ENCODE measurements around the gene SLC9A9.

Gene SLC9A9

GRCh38 chr3:143218166-143218835 lies 630.0 kb downstream of the SLC9A9 start:
- Histone ChIP-seq H3K4me3 (ENCODE audit: low read depth, low read length) (no peak overlapping the region), H3K4me1 (0 out of 2 replicates have a peak, but pooled peaks cover 4% of the 10 kb centered on the region)
- no peak for DNase-seq

GRCh38 chr3:143217283-143217682 lies 631.0 kb downstream of the SLC9A9 start:
- no peaks in the 10 kb centered on the region; the same call in 1 of the 2 replicates for H3K9me3 ChIP-seq
- H3K4me3 ChIP-seq (ENCODE audit: low read depth, low read length) = no peak overlapping the region
- H3K4me1 ChIP-seq = 0 out of 2 replicates have a peak, but pooled peaks cover 4% of the 10 kb centered on the region
- no peaks in the 10 kb centered on the region for H3K27me3 ChIP-seq
- no peak for TF ChIP-seq CTCF (IDR thresholded peaks at IDR 0.05; ENCODE audit: low read depth, low read length)
- H3K36me3 ChIP-seq = no peaks in the 10 kb centered on the region
- DNase-seq = no peak

More at GRCh38 chr3:143218166-143218835, 630.0 kb downstream of the SLC9A9 start:
- Histone ChIP-seq H3K36me3 (no peaks in the 10 kb centered on the region), H3K27me3 (no peaks in the 10 kb centered on the region), H3K9me3 (no peaks in the 10 kb centered on the region; the same call in 1 of the 2 replicates)
- no peak for TF ChIP-seq CTCF (IDR thresholded peaks at IDR 0.05; ENCODE audit: low read depth, low read length)

- no peak for DNase-seq
- H3K9me3 ChIP-seq = no peaks in the 10 kb centered on the region; the same call in 1 of the 2 replicates
- H3K4me1 ChIP-seq = 0 out of 2 replicates have a peak, but pooled peaks cover 4% of the 10 kb centered on the region
- no peaks in the 10 kb centered on the region for H3K36me3 ChIP-seq
- no peak overlapping the region for H3K4me3 ChIP-seq (ENCODE audit: low read depth, low read length)
- TF ChIP-seq CTCF (IDR thresholded peaks at IDR 0.05; ENCODE audit: low read depth, low read length) = no peak
- H3K27me3 ChIP-seq = no peaks in the 10 kb centered on the region
Measured at GRCh38 chr3:143216709-143217182, 631.5 kb downstream of the SLC9A9 start.

All from BE2C (cell line).